Measurements from ENCODE around the gene ARHGAP9.

ARHGAP9 gene

GRCh38 chr12:57452181-57452936 is 27.3 kb downstream of the ARHGAP9 start:
- DNase-seq (ENCODE audit: low read depth) = peak; percentile 87

GRCh38 chr12:57451233-57451778 is 28.4 kb downstream of the ARHGAP9 start:
- no peak for DNase-seq (ENCODE audit: low read depth)
- no peak for TF ChIP-seq CTCF (IDR thresholded peaks at IDR 0.05; ENCODE audit: control insufficient read depth, insufficient read depth, low read depth, low read length, missing control alignments)
- no peak overlapping the region for H3K4me3 ChIP-seq (ENCODE audit: control insufficient read depth, low read depth, low read length)

More at GRCh38 chr12:57452181-57452936, 27.3 kb downstream of the ARHGAP9 start:
- H3K4me3 ChIP-seq (ENCODE audit: control insufficient read depth, low read depth, low read length) = no peak overlapping the region
- TF ChIP-seq CTCF (IDR thresholded peaks at IDR 0.05; ENCODE audit: control insufficient read depth, insufficient read depth, low read depth, low read length, missing control alignments) = no peak

GRCh38 chr12:57450057-57450456 is 29.6 kb downstream of the ARHGAP9 start:
- H3K4me3 ChIP-seq (ENCODE audit: control insufficient read depth, low read depth, low read length) = no peak overlapping the region
- DNase-seq (ENCODE audit: low read depth) = no peak

GRCh38 chr12:57449375-57449774 is 30.3 kb downstream of the ARHGAP9 start:
- no peak overlapping the region for H3K4me3 ChIP-seq (ENCODE audit: control insufficient read depth, low read depth, low read length)
- no peak for DNase-seq (ENCODE audit: low read depth)
- TF ChIP-seq CTCF (IDR thresholded peaks at IDR 0.05; ENCODE audit: control insufficient read depth, insufficient read depth, low read depth, low read length, missing control alignments) = no peak

More at GRCh38 chr12:57450057-57450456, 29.6 kb downstream of the ARHGAP9 start:
- TF ChIP-seq CTCF (IDR thresholded peaks at IDR 0.05; ENCODE audit: control insufficient read depth, insufficient read depth, low read depth, low read length, missing control alignments) = no peak

- no peak for TF ChIP-seq CTCF (IDR thresholded peaks at IDR 0.05; ENCODE audit: control insufficient read depth, insufficient read depth, low read depth, low read length, missing control alignments)
- DNase-seq (ENCODE audit: low read depth) = no peak
- no peak overlapping the region for H3K4me3 ChIP-seq (ENCODE audit: control insufficient read depth, low read depth, low read length)
Measured at GRCh38 chr12:57448669-57449068, 31.0 kb downstream of the ARHGAP9 start.

- TF ChIP-seq CTCF (IDR thresholded peaks at IDR 0.05; ENCODE audit: control insufficient read depth, insufficient read depth, low read depth, low read length, missing control alignments) = no peak
- no peak overlapping the region for H3K4me3 ChIP-seq (ENCODE audit: control insufficient read depth, low read depth, low read length)
- DNase-seq (ENCODE audit: low read depth) = no peak
Measured at GRCh38 chr12:57446292-57446960, 33.2 kb downstream of the ARHGAP9 start.
